Prostate gland (tissue), 2 donors: ENCODE results near the gene GLRX.

ENCODE experiments used
- POLR2A ChIP-seq: fragments of 450-650 bp; IDR thresholded peaks from one replicate; pipeline ENCODE4 v1.6.1; 2016; ENCODE audit warnings: antibody characterized with exemption, mild to moderate bottlenecking
- POLR2AphosphoS5 ChIP-seq: sonication (generic); formaldehyde crosslinking; IDR thresholded peaks from one replicate; pipeline ENCODE4 v1.6.1; 2017; ENCODE audit warnings: antibody characterized with exemption
- TF ChIP-seq, protein P1 (sequence below), 4 experiments: fragments of 200-600 bp in 2 of 4; fragments of 450-650 bp in 2 of 4; sonication (generic) in 2 of 4; IDR thresholded peaks; 1 replicate in 3 of 4; 2 replicates in 1 of 4; pipeline ENCODE4 v1.5.1; 2016 to 2019; ENCODE audit warnings: antibody characterized with exemption in 4 of 4, mild to moderate bottlenecking in 2 of 4, moderate library complexity in 2 of 4

DNA sequence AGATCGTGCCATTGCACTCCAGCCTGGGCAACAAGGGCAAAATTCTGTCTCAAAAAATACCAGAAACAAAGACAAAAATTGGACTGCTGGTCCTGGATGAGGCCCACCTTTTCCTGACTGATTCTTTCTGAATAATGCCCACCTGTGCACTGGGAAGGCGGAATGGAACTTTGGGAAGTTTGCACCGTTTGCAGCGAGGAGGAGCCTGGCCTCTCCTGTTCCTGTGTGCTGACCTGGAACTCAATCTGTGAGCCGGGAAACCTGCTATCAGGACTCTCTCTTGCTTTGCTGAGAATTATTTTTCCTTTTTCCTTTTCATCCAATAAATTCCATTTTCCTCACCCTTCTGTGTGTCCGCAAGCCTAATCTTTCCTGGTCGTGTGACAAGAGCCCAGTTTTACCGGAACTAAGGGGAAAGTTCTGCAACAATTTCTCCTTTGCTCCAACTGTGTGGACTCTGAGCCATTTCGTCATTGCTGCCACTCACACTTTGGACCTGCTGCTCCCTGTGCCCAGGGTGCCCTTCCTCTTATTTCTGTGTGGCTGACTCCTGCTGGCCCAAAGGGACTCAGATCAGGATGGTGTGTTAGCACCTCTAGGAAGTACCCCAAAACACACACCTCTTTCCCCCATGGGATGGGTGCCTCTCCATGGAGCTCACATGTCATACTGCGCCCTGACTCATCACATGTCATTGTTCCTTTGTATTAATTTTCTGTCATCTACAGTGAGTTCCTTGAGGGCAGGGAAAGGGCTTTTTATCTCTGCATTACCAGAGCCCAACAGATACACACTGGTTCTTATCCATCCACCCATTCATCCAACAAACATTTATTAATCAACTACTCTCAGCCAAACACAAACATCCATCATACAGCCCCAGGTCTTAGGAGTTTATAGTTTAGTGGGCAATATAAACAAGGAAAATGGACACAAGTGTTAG, 4.7 kb upstream of the GLRX start:
- TF ChIP-seq, protein P1, sequence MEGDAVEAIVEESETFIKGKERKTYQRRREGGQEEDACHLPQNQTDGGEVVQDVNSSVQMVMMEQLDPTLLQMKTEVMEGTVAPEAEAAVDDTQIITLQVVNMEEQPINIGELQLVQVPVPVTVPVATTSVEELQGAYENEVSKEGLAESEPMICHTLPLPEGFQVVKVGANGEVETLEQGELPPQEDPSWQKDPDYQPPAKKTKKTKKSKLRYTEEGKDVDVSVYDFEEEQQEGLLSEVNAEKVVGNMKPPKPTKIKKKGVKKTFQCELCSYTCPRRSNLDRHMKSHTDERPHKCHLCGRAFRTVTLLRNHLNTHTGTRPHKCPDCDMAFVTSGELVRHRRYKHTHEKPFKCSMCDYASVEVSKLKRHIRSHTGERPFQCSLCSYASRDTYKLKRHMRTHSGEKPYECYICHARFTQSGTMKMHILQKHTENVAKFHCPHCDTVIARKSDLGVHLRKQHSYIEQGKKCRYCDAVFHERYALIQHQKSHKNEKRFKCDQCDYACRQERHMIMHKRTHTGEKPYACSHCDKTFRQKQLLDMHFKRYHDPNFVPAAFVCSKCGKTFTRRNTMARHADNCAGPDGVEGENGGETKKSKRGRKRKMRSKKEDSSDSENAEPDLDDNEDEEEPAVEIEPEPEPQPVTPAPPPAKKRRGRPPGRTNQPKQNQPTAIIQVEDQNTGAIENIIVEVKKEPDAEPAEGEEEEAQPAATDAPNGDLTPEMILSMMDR (IDR thresholded peaks at IDR 0.05), result no peak
- TF ChIP-seq POLR2A, result no peak
- no peak for TF ChIP-seq POLR2AphosphoS5
